HG02884 (cell line): ENCODE results near the gene ZNF677.
"Not testable (repeated sequence)": the region's sequence is repeated elsewhere in the genome, so short reads cannot be mapped to it uniquely, and the experiment has no call there.

Experiments used
- ATAC-seq: cut with Tn5 transposase; IDR thresholded peaks from one replicate; pipeline ENCODE4 v1.9.1; 2021; ENCODE audit warnings: mild to moderate bottlenecking, moderate library complexity; ENCODE audit not compliant: unreplicated experiment

The ZNF677 gene

DNA sequence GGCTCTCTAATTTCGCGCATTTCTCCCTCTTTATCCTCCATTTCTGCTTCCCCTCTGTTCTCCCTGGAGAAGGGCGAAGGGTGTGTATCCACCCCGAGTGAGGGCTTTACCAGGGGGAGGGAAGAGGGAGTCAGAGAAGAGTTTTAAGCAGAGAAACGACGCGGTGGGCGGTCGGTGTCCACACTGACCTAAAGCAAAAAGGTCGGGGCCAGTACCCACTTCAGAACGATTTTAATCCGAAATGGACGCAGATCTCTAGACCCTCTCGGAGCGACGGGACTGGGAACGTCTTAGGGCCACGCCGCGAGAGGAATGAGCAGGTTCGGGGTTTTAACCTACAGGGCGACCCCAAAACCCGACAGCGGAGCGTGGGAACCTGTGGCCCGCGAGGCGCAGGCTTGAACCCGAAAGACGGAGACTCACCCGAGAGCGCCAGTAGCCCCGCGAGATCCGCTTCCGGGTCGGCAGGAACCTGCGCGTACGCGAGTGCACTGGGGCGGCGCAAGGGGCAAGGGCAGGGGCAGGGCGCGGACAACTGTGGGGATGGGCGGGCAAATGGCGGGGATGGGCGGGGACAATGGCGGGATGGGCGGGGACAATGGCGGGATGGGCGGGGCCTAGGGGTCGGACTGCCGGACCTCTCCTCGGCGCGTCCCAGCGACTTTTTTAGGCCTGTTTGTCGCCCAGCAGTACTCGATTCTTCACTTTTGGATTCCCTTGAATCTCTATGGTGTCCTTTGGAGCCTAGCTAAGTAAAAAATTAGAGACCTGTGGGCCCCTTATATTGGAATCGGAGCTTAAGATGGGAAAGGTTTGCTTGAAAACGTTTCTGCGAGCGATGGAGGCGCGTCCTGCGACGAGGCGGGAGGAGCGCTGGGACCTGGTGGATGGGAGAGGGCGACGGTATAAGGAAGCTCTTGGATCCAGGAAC is at the start of gene ZNF677:
ZNF677 (minus strand) TSS at position 463 of the 931 bp plus-strand sequence. CDS start 3,323 bp downstream, outside the sequence.
- no peak for ATAC-seq

DNA sequence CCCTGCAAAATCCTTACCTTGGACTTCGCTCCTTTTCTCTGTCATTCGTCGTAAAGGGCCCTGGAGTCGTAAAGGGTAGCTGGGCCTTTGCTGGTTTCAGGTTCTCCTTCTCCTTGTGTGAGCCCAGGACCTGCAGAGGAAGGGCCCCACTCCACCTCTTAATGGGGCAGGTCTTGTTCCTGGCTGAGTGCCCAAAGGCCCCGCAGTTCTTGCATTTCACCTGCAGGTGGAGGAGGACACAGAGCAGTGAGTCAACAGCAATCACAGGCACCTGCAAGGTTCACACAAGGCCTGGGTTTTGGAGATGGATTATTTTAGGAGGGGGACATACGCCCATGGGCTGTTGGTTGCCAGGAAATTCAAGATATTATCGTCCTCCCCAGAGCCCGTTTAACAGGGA is 46.7 kb upstream of the ZNF677 start:
- not testable (repeated sequence) for ATAC-seq

DNA sequence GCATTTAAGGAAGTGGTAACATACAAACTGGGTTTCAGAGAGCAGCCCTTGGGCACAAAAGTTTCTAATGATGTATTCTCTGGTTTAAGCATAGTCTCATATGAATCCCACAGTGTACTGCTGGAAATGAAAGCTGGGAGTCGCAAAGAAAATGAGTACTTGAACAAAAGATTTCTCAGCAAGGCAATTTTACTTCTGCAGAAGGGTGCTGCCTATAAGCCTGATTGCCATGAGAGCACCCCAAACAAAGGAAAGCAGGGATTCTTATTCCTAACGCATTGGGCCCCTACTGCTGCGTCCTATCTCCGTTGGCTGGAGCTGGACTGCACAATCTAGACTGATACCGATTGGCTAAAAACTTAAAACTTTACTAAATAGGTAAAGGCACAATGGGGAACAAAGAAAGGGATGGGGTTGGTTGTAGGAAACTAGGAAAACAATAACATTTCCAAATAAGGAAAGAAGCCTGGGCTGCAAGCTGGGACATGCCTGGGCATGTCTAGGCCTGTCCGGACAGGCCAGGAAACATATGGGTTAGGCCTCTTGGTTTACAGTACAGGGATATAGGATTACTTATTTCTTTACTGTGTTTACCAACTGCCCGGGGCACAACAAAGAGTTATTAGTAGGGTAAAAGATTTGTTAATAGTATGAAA is 40.2 kb upstream of the ZNF677 start:
- no peak for ATAC-seq

DNA sequence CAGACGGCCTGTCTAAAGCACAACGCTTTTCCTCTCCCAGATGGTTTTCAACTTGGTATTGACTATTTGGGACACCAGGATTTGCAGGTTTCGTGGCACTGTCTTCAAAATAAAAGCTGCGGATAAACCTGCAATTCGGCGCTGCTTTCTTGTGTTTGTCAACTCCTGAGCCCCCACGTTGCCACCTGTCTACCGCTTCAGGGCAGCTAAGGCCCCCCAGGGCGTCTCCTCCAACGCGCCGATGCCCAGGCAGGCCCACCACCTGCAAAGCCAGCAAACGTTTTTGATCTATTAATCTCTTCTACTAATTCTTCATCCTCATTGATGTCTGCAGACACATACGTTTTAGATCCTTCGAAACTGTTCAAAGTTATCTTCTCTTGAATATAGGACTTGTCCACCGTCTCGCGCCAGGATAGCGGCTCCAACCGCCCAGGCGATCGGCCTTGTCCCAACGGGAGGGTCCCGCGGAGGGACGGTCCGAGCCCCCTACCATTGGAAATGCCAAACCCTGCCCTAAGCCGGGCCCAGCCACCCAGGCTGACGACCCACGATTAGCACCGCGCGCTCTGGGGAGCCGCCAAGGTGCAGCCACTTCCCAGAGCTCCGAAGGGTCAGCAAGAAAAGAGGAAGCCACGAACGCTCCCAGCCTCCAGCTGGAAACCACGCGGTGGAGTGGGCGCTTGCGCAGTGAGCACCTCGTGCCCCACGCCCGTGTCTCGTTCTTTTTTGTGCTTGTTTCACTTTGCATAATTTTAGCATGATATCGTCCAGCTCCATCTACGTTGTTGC is 36.3 kb upstream of the ZNF677 start:
- no peak for ATAC-seq

DNA sequence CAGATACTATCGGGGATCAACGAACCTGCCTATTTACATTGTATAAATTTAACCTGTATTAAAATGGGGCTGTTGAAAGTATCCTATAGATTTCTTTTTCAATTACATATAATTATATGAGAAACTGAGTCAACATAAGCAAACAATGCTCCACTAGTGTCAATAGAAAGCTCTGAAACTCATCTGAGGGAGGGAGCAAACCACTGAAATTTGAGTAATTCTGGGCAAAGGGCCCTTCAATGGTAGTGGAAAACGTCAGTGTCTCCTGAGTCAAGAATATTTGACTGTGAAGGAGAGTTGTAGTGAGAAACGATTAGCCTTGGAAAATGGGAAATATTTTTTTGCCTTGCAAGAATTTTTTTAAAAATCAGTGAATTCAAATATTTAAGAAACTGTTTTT is 30.4 kb upstream of the ZNF677 start:
- ATAC-seq = no peak

DNA sequence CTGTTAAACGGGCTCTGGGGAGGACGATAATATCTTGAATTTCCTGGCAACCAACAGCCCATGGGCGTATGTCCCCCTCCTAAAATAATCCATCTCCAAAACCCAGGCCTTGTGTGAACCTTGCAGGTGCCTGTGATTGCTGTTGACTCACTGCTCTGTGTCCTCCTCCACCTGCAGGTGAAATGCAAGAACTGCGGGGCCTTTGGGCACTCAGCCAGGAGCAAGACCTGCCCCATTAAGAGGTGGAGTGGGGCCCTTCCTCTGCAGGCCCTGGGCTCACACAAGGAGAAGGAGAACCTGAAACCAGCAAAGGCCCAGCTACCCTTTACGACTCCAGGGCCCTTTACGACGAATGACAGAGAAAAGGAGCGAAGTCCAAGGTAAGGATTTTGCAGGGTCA is 27.3 kb upstream of the ZNF677 start:
- ATAC-seq = not testable (repeated sequence)

DNA sequence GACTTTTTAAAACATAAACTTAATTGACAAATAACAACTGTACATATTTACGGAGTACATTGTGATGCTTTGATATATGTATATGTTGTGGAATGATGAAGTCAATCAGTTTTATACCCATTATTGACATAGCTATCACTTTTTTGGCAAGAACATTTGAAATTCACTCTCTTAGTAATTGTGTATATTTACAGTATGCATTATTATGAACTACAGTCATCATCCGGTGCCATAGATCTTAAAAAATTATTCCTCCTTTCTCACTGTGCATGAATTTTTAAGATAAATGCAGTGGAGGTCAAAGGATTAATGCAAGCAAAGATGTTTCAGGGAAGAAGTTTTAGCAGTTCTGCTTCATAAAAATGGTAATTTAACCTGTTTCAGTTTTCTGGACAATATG is 20.8 kb upstream of the ZNF677 start:
- no peak for ATAC-seq

DNA sequence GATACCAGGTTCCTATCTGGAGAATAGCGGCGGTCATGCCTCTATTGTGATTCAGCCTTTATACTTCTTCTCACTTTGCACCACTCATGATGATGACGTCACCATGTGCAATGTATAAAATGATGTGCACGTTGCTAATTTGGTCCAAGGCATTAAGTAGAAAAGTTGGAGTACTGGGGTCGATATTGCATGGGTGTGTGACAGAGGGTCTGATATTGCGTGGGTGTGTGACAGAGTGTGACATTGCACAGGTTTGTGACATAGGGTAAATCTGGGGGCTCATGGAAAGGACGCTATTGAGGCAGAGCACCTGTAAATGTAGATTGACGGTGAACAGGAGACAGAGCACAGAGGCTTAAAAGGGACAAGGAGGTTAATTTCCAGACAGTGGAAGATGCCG is 17.4 kb upstream of the ZNF677 start:
- ATAC-seq = no peak

DNA sequence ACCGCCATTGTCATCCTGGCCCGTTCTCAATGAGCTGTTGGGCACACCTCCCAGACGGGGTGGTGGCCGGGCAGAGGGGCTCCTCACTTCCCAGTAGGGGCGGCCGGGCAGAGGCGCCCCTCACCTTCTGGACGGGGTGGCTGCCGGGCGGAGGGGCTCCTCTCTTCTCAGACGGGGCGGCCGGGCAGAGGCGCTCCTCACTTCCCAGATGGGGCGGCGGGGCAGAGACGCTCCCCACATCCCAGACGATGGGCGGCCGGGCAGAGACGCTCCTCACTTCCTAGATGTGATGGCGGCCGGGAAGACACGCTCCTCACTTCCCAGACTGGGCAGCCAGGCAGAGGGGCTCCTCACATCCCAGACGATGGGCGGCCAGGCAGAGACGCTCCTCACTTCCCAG is 15.2 kb upstream of the ZNF677 start:
- ATAC-seq = not testable (repeated sequence)

DNA sequence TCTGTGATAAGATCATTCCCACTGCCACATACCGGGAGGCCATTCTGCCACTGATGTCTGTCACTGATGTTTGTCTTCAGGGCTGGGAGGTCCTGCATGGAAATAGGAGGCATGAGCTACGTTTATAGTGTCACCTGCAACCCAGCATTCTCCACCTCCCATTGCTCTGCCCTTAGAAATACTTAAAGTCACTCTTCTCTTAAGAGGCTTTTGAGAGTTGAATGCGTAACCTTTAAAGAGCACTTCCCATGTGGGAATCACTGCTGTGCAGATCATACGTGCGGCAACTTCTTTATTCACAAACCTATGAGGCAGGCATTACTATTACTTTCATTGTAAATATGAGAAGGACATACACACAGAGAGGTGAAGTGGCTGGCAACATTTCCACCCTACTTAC is 12.9 kb upstream of the ZNF677 start, which contains the start of gene VN1R4:
VN1R4 (minus strand) TSS at position 101 of the 400 bp plus-strand sequence; CDS start at position 43, 58 bp downstream.
- ATAC-seq = not testable (repeated sequence)

DNA sequence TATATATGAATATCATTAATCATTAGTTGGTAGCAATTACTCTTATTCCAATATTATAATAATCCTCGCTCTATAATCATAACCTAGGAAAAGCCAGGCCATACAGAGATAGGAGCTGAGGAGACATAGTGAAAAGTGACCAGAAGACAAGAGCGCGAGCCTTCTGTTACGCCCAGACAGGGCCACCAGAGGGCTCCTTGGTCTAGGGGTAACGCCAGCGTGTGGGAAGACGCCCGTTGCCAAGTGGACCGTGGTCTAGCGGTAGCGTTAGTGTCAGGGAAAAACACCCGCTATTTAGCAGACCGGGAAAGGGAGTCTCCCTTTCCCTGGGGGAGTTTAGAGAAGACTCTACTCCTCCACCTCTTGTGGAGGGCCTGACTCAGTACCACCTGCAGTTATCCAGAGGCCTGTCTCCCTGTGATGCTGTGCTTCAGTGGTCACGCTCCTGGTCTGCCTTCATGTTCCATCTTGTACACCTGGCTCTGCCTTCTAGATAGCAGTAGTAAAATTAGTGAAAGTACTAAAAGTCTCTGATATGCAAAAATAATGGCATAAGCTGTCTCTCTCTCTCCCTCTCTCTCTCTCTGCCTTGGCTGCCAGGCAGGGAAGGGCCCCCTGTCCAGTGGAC is 3.2 kb upstream of the ZNF677 start, which contains the start of gene VN1R2:
VN1R2 (plus strand) TSS at position 578 of the 628 bp plus-strand sequence. CDS start 84 bp downstream, outside the sequence.
- not testable (repeated sequence) for ATAC-seq

DNA sequence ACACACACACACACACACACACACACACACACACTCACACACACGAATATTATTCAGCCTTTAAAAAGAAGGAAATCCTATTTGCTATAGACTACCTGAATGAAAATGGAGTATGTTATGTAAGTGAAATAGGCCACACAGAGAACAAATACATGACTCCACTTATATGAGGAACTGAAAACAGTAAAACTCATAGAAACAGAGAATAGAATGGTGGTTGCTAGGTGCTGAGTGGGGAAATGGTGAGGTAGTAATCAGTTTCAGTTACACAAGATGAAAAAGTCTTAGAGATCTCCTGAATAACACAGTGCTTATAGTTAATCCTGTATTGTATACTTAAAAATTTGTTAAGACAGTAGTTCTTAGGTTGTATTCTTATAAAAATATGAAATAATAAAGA is 8.2 kb downstream of the ZNF677 start:
- no peak for ATAC-seq

DNA sequence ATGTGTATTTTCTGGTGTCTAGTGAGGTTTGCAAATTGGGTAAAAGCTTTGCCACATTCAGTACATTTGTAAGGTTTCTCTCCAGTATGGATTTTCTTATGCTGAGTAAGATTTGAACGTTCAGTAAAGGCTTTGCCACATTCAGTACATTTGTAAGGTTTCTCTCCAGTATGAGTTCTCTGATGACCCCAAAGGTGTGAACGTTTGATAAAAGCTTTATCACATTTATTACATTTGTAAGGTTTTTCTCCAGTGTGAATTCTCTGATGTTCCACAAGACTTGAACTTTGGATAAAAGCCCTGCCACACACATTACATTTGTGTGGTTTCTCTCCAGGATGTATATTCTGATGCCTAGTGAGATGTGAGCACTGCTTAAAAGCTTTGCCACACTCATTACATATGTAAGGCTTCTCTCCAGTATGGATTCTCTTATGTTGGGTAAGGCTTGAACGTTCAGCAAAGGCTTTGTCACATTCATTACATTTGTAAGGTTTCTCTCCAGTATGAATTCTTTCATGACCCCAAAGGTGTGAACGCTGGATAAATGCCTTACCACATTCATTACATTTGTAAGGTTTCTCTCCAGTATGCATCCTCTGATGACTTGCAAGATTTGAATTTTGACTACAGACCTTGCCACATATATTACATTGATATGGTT is 17.4 kb downstream of the ZNF677 start:
- ATAC-seq = no peak

DNA sequence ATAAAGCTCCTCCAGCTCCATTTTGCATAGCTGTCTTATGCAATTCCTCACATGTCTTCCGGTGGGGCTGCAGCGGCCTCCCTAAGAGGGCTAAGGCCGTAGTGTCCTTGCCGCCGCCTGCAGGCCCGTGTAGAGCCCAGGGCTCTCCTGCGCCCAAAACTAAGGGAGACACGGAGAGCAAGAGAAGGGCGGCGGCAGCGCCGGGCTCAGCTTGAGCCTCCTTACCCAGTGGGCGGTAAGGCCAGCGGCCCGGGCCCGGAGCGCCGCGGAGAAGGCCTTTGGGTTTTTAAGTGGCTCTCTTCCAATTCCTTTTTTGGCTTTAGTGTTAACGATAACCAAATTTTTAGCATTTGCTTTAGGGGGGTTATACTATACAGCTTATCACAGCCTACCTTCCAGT is 30.1 kb downstream of the ZNF677 start:
- ATAC-seq = no peak

DNA sequence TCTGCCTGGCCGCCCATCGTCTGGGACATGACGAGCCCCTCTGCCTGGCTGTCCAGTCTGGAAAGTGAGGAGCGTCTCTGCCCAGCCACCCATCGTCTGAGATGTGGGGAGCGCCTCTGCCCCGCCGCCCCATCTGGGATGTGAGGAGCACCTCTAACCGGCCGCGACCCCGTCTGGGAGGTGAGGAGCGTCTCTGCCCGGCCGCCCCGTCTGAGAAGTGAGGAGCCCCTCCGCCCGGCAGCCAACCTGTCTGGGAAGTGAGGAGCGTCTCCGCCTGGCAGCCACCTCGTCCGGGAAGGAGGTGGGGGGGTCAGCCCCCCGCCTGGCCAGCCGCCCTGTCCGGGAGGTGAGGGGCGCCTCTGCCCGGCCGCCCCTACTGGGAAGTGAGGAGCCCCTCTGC is 32.0 kb downstream of the ZNF677 start:
- not testable (repeated sequence) for ATAC-seq

DNA sequence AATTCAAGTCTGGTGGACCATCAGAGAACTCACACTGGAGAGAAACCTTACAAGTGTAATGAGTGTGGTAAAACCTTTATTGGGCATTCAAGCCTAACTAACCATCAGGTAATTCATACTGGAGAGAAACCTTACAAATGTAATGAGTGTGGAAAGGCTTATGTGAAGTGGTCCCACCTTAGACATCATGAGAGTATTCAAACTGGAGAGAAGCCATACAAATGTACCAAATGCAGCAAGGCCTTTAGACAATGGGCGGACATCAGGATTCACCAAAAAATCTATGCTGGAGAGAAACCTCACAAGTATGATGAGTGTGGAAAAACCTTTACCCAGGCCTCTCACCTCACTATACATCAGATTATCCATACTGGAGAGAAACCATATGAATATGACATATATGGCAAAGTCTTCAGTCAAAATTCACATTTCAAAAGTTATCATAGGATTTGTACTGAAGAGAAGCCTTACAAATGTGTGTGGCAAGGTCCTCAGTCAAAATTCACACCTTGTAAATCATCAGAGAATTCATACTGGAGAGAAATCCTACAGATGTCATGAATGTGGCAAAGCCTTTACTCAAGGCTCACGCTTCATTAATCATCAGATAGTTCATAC is 41.9 kb downstream of the ZNF677 start:
- ATAC-seq = no peak

DNA sequence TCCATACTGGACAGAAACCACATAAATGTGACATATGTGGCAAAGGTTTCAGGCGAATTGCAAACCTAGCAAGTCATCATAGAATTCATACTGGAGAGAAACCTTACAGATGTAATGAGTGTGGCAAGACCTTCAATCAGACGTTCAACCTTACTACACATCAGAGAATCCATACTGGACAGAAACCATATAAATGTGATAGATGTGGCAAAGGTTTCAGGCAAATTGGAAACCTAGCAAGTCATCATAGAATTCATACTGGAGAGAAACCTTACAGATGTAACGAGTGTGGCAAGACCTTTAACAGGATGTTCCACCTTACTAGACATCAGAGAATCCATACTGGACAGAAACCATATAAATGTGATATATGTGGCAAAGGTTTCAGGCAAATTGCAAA is 43.1 kb downstream of the ZNF677 start:
- ATAC-seq = not testable (repeated sequence)

DNA sequence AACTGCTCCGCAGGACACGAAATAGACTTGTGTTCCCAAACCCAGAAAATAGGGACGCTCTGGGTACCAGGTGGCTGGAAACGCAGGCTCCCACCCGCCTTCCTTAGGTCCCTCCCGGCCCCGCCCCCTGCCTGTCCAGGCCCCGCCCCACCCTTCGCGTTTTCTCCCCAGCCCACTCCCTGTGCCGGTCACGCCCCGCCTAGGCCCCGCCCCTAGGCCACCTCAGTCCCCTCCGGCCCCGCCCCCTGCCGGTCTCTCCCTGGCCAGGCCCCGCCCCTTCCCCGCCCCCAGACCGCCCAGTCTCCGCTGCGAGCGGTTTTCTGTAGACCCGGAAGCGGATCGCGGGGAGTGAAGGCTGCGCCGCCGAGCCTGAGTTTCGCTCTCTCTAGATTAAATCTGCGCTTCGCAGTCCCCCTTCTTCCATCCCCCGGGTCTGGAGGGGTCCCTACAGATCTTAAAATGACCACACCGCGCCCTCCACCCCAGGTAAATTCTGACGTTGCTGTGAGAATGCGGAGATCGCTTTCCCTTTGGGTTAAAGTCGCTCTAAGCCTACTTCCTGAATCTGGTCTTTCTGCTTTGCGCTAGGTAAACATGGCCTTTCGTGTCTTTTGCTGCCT is 57.8 kb downstream of the ZNF677 start:
- no peak for ATAC-seq

DNA sequence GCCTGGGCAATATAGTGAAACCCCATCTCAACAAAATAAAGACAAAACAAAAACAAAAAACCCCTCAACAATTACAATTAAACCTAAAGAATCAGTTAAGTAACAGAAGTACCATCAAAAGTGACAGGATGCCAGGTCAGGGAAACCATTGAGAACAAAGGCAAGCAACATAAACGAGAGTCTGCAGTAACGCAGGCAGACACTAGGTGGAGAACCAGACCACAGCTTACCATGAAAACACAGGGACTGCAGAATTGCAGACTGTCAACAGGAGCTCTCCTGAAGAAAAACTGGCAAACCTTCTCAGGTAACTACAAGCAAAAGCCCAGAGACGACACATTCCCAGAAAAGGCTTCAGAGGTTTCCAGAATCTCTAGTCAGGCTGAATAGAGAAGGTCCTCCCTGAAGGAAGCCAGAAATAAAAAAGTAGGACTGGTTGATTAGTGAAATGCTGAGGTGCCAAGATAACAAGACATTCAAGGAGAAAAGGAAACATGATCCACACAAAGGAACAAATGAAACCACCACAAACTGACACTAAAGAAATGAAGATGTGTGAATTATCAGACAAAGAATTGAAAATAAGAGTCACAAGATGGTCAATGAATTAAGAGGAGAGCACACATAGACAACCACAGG is 59.3 kb downstream of the ZNF677 start:
- no peak for ATAC-seq
